Neural cell (in vitro differentiated cells): Measurements from ENCODE around the gene PAWR.

Experiments
- CTCF ChIP-seq: fragments of 450-650 bp; IDR thresholded peaks from 2 replicates; pipeline ENCODE4 v1.5.1; 2014; ENCODE audit warnings: antibody characterized with exemption, mild to moderate bottlenecking, moderate library complexity; ENCODE audit not compliant: poor library complexity, severe bottlenecking
- EZH2 ChIP-seq: fragments of 200-600, 300-800 bp; shearing (Covaris generic), sonication (generic); IDR thresholded peaks from 2 replicates; pipeline ENCODE4 v1.6.1; 2014; ENCODE audit warnings: antibody characterized with exemption, low read length, borderline replicate concordance, mild to moderate bottlenecking; ENCODE audit not compliant: insufficient read depth, poor library complexity, severe bottlenecking

- TF ChIP-seq CTCF (no peak), EZH2 (no peak)
Observed at GRCh38 chr12:79535751-79536150, 155.0 kb downstream of the PAWR start.
